DMS153 (cell line): ENCODE data around the gene IFT74.

Experiments
- DNase-seq: peaks from one replicate; lab custom pipeline; 2025; lab: John Stamatoyannopoulos, UW

IFT74 gene

GRCh38 chr9:26974927-26975326 is 18.7 kb downstream of the IFT74 start:
- no peak for DNase-seq

DNA sequence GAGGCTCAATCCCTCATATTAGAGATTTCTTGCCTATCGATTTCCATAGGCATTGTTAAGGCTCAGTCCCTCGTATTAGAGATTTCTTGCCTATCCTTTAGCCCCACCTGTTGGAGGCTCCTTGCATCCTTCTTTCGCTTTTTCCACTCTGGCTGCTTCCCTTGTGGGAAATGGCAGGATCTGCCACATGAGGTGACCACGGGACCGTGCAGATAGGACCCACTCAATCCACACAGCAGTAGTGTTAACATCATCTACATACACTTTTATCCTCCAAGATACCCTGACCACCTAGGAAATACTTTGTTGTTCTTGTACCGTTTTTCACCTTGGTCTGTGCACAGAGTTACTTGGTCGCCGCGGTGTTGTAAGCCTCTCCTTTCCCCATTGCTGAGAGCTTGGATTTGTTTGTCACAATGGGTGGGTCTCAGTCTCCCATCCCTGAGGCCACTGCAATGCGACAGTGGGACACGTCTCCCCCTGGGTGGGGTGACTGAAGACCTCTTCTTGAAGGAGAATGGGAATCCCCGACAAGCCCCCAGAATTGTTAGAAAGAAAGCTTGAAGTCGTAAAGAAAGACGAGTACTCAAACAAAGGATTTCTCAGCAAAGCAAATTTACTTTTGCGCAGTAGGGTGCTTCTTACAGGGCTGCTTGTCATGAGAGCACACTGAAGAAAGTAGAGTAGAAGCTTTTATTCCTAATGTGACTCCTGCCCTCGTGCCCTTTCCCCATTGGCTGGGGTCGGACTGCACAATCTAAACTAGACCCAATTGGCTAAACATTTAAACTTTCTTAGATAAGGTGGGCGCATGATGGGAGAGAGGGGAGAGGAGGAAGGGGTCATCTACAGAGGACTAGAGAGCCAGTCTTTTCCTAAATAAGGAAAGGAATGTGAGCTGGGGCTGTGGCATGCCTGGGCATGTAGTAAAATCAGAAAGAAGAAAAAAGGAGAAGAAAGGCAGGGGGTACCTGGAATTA is 19.8 kb downstream of the IFT74 start:
- DNase-seq: no peak

- no peak for DNase-seq
Observed at GRCh38 chr9:26983340-26983739, 27.1 kb downstream of the IFT74 start.

DNA sequence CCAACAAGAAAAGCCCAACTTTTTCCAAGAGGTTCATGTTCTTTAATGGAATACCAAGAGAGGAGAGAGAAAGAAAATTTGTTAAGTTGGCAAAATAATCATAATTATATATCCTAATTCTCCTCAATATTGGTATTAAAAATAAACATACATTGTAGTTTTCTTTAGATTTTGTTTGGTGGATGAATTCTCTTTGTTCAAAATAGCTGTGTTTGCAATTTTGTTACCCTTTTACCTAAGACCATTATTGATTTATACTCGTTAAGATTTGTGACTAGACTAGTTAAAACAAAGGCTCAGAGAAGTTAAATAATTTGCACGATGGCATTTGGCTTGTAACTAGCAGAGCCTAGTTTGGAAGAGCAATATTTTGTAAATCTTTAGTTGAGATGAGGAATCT is 39.6 kb downstream of the IFT74 start:
- no peak for DNase-seq

DNA sequence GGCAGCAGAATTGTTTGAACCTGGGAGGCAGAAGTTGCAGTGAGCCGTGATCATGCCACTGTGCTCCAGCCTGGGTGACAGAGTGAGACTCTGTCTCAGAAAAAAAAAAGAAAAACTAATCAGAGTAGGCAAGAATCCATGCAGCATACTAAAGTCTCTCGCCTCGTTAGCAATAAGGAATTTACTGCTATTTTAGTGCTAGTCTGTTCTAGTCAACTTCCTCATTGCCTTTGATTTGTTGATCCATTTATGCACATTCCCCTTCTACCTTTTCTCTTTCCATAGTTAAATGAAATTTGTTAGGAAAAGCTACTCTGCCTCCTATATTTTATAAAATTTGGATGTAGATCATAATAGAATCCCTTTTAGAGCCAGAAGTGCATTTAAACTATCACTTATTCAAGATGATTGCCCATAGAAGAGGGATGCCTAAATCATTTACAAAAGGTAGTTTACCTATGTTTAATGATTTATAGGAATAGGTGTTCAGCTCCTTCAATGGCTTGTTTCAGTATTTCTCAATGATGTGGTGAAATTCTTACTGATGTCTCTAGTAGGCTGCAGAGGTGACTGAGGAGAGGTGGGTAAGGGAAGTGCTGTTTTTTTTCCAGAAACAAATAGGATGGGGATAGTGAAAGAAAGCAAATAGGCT is 47.3 kb downstream of the IFT74 start:
- DNase-seq: no peak

DNA sequence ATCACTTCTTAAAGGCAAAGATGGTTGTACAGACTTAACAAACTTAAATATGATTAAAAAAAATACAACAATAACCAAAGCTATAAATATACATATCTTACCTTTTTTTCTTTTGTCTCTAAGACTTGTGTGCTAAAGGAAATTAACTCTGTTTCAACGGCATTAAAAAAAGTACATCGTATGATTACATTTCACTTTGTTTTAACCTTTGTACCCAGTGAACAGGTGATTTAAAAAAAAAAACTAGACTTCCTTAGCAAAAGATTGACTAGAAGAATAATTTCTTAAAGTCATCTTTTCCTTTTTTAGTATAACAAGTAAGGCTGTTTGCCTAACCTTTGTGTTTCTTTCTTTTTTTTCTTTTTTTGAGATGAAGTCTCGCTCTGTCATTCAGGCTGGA is 49.3 kb downstream of the IFT74 start, which contains the start of gene LRRC19:
TSS of gene LRRC19 (minus strand) at position 182 of the 400 bp plus-strand sequence. CDS start 5,978 bp downstream, outside the sequence.
- no peak for DNase-seq

DNA sequence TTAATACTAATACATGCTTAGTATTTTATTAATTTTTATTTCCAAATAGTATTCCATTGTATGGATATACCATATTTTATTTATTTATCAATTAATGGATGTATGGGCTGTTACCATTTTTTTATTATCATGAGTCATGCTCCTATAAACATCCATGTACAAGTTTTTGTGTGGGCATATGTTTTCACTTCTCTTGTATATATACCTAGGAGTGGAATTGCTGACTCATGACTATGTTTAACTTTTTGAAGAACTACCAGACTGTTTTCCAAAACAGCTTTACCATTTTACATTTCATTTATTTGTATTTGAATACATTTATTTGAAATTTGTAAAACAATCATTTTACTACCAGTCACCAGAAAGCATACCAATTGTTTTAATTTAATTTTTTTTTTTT is 63.4 kb downstream of the IFT74 start:
- DNase-seq: no peak

DNA sequence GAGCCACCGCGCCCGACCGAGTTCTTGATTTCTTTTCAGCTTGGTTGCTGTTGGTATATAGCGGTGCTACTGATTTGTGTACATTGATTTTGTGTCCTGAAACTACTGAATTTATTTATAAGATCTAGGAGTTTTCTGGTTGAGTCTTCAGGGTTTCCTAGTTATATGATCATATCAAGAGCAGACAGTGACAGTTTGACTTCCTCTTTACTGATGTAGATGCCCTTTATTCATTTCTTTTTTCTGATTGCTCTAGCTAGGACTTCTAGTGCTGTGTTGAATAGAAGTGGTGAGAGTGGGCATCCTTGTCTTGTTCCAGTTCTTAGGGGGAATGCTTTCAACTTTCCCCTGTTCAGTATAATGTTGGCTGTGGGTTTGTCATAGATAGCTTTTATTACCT is 66.7 kb downstream of the IFT74 start:
- DNase-seq: no peak

DNA sequence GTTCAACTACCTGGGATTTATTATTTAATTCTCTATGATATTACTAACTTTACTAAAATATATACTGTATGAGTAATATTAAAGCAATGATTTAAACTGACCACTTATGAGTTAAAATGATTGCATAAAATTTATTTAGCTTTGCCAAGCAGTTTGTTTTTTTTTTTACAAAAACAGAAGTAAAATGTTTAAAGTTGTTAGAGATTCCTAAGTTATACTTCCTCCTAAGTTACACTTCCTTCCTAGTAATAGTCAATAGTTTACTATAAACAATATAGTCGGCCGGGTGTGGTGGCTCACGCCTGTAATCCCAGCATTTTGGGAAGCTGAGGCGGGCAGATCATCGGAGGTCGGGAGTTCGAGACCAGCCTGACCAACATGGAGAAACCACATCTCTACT is 73.0 kb downstream of the IFT74 start:
- no peak for DNase-seq

DNA sequence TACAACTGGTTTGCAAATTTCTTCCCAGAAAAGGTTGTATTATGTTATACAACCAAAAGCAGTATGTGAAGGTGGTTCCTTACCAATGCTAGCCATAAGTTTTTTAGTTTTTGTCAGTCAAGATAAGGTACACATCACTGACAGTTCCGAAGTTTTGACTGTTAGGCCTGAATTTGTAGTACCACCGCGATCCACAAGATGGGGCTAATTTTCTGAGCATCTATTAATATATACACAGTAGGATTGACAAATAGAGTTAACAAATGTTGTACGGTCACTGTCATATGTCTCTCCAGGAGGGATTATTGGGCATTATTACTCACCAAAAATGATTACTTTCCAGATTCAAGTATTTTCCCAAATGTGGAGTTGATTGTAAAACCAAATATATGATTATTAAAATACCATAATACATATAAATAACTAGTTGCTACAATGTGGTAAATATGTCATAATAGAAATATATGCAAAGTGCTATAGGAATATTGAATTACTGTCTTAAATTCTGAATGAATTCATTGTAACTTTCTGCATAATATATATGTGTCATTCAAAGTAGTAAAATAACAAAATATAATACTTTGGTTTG is 77.7 kb downstream of the IFT74 start:
- peak; percentile 23 for DNase-seq

DNA sequence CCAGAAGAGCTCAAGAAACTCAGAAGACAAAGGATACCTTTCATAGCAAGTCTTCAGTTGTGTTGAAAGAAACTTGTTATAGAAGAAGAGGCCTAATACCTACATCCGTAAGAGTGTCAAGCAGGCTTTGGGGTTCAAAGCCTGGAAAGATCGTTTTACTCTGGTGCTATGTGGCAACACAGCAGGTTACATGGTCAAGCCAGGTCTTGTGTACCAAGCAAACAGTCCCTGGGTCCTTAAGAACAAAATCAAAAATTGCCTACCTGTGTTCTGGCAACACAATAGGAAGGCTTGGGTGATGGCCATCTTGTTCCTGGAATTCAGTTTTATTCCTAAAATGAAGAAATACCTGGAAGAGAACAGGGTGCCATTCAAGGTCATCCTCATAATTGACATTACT is 81.3 kb downstream of the IFT74 start:
- no peak for DNase-seq

GRCh38 chr9:27041746-27042145 is 85.5 kb downstream of the IFT74 start:
- DNase-seq: no peak

DNA sequence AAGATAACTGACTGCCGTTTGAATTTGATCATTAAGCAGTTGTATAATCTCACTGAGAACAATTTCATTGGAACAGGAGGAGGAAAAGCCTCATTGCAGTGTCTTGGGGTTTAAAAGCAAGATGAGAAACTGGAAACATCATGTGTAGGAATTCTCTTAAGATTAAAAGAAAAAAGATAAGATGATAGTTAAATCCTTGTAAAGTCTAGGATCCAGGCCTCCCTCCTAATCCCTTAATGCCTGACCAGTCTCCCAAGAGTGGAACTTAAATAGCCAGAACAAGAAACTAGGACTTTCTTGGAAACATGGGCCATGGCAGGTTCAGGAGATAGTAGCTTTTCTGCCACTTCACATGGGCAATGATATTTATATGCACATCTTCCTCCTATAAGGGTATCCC is 86.3 kb downstream of the IFT74 start:
- DNase-seq: no peak

DNA sequence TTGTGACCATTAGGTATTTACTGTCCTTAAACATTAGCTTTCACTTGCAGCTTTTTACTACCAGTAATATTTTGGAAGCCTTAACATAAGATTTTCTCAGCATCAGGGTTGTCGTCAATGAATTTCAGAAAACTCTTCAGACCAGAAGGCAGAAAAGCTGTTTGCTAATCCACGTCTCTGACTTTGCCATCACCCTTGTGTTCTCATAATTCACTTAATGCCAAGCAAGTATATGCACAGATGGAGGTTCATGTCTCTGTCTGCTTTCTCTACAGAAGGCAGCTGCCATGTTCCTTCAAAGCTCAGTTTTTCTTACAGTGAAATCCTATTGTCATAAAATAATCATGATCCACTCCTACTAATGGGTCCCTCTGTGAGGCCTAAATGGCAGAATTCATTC is 87.0 kb downstream of the IFT74 start:
- no peak for DNase-seq

- no peak for DNase-seq
Observed at GRCh38 chr9:27047136-27047535, 90.9 kb downstream of the IFT74 start.

GRCh38 chr9:27053369-27054022 is 97.3 kb downstream of the IFT74 start:
- DNase-seq: no peak

GRCh38 chr9:27054125-27054524 is 97.9 kb downstream of the IFT74 start:
- no peak for DNase-seq

GRCh38 chr9:27054841-27055240 is 98.6 kb downstream of the IFT74 start:
- no peak for DNase-seq

- DNase-seq: no peak
Observed at GRCh38 chr9:27059412-27059811, 103.2 kb downstream of the IFT74 start.

DNA sequence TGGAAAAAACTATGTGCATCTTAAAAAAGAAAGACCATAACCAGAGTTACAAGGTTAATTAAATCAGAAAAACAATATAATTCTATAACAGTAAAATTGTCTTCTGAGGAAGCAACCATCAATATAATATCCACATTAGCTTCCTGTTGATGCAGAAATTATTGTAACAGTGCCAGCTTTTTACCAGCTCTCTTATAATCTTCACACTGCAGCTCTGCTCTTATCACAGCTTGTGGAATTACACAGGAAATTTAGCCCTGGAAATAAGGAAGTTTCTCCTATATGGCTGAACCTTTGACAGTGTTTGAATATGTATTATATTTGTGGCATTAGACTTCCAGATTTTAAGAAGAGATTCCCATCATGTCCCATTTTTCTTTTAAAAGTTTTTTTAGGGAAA is 103.7 kb downstream of the IFT74 start:
- DNase-seq: no peak

DNA sequence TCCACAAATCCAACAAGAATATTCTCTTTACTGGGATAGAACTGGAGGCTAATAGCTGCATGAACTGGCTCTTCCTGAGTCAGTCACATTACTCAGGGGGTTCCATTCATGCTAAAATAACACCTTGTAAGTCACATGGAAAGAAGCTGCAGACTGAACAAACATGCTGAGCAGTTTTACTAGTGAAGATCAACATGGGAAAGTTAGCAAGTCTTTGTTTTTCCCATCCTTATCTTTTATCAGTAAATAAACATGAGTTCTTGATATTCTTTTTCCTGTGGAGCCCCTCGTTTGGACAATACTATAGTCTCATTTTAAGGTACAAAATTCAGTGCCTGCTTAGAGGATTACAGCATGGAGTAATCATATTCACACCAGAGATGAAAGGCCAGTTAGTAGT is 109.1 kb downstream of the IFT74 start:
- no peak for DNase-seq
